ENCODE measurements around the gene SYT17.

DNA sequence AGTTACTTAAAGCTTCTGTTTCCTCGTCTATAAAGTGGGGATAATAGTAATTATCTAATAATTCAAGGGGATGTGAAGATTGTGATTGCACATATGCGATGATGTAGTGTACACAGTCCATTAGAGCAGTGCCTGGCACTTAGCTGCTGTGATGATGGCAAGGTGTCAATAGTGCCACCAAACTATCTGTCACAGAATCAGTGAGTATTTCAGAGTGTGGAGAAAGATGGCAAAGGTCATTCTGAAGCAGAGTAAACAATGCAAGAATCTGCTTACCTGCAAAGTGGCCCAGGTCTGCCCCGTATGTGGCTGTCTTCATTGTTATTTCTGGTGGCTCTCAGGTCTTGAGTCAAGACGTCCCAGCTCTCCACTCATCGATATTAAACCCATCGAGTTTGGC lies 15.1 kb downstream of the SYT17 start:
- TF ChIP-seq, protein P1, sequence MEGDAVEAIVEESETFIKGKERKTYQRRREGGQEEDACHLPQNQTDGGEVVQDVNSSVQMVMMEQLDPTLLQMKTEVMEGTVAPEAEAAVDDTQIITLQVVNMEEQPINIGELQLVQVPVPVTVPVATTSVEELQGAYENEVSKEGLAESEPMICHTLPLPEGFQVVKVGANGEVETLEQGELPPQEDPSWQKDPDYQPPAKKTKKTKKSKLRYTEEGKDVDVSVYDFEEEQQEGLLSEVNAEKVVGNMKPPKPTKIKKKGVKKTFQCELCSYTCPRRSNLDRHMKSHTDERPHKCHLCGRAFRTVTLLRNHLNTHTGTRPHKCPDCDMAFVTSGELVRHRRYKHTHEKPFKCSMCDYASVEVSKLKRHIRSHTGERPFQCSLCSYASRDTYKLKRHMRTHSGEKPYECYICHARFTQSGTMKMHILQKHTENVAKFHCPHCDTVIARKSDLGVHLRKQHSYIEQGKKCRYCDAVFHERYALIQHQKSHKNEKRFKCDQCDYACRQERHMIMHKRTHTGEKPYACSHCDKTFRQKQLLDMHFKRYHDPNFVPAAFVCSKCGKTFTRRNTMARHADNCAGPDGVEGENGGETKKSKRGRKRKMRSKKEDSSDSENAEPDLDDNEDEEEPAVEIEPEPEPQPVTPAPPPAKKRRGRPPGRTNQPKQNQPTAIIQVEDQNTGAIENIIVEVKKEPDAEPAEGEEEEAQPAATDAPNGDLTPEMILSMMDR (optimal IDR thresholded peaks at IDR 0.05 in 1 of 3, IDR thresholded peaks at IDR 0.05 in 1 of 3, conservative IDR thresholded peaks at IDR 0.05 in 1 of 3; ENCODE audit: extremely low read depth in 1 of 3, insufficient read depth in 2 of 3, low read length in 3 of 3) = no peak
- no peak for TF ChIP-seq EZH2 (IDR thresholded peaks at IDR 0.05; ENCODE audit: low read length)
